GM11168 (cell line): Measurements from ENCODE around the gene LMLN.
"Not testable (repeated sequence)": the region's sequence is repeated elsewhere in the genome, so short reads cannot be mapped to it uniquely, and the experiment has no call there.

Source experiments
- in situ Hi-C: fragments of 300-500 bp; cut with MboI; formaldehyde crosslinking; loops from one replicate; pipeline ENCODE4 v1.12.0; 2022; ENCODE audit warnings: low sequenced_read_pairs; ENCODE audit not compliant: unreplicated experiment

LMLN gene

GRCh38 chr3:197955892-197956477 is 4.0 kb upstream of the LMLN start:
- in situ Hi-C loops, result no loop called here

- in situ Hi-C loops, result no loop called here
Measured at GRCh38 chr3:197956626-197956988, 3.4 kb upstream of the LMLN start.

- in situ Hi-C loops, result no loop called here
Measured at GRCh38 chr3:197957790-197958133, 2.3 kb upstream of the LMLN start.

- in situ Hi-C loops, result no loop called here
Measured at GRCh38 chr3:197958346-197958745, 1.7 kb upstream of the LMLN start.

- in situ Hi-C loops, result not testable (repeated sequence)
Measured at GRCh38 chr3:197958848-197959247, 1.2 kb upstream of the LMLN start.

GRCh38 chr3:197959500-197959890 is 522 bp upstream of the LMLN start:
- in situ Hi-C loops, result no loop called here

GRCh38 chr3:197960694-197961581 is 921 bp downstream of the LMLN start:
- in situ Hi-C loops, result no loop called here

- in situ Hi-C loops, result no loop called here
Measured at GRCh38 chr3:197961582-197961945, 1.5 kb downstream of the LMLN start.

- in situ Hi-C loops, result no loop called here
Measured at GRCh38 chr3:197963019-197963637, 3.1 kb downstream of the LMLN start.

GRCh38 chr3:197967337-197967989 is 7.4 kb downstream of the LMLN start:
- in situ Hi-C loops, result not testable (repeated sequence)

- in situ Hi-C loops, result no loop called here
Measured at GRCh38 chr3:197970588-197970987, 10.6 kb downstream of the LMLN start.

GRCh38 chr3:197974016-197974415 is 14.0 kb downstream of the LMLN start:
- in situ Hi-C loops, result no loop called here

GRCh38 chr3:197975311-197975710 is 15.3 kb downstream of the LMLN start:
- in situ Hi-C loops, result no loop called here

GRCh38 chr3:197983076-197983475 is 23.1 kb downstream of the LMLN start:
- in situ Hi-C loops, result no loop called here

- in situ Hi-C loops, result no loop called here
Measured at GRCh38 chr3:197989651-197990050, 29.6 kb downstream of the LMLN start.

GRCh38 chr3:197994736-197995135 is 34.7 kb downstream of the LMLN start:
- in situ Hi-C loops, result no loop called here

GRCh38 chr3:197996855-197997254 is 36.8 kb downstream of the LMLN start:
- in situ Hi-C loops, result no loop called here

- in situ Hi-C loops, result no loop called here
Measured at GRCh38 chr3:197997936-197998335, 37.9 kb downstream of the LMLN start.

- in situ Hi-C loops, result no loop called here
Measured at GRCh38 chr3:198017090-198017489, 57.1 kb downstream of the LMLN start.

GRCh38 chr3:198018416-198018815 is 58.4 kb downstream of the LMLN start:
- in situ Hi-C loops, result no loop called here

- in situ Hi-C loops, result no loop called here
Measured at GRCh38 chr3:198019115-198019514, 59.1 kb downstream of the LMLN start.
